DOHH2 (cell line): ENCODE results near the gene CNTNAP2.
"Not testable (repeated sequence)": the region's sequence is repeated elsewhere in the genome, so short reads cannot be mapped to it uniquely, and the experiment has no call there.

ENCODE experiments used
- H3F3A ChIP-seq: fragments of 200-600 bp; sonication (generic), shearing (Covaris generic); 2 replicates; pipeline ENCODE4 v1.6.0; 2016; ENCODE audit warnings: antibody characterized with exemption, mild to moderate bottlenecking; ENCODE audit not compliant: control insufficient read depth, insufficient read depth
- H3K27ac ChIP-seq: fragments of 200-600 bp; sonication (generic); 2 replicates; pipeline ENCODE4 v1.5.1; 2014; ENCODE audit warnings: low read depth, mild to moderate bottlenecking, low read length, moderate library complexity
- H3K27me3 ChIP-seq: fragments of 200-600 bp; sonication (generic); 2 replicates; pipeline ENCODE4 v1.6.1; 2014; ENCODE audit warnings: mild to moderate bottlenecking, low read length, mixed read lengths; ENCODE audit not compliant: control insufficient read depth
- H3K36me3 ChIP-seq: fragments of 200-600 bp; sonication (generic); 2 replicates; pipeline ENCODE4 v1.6.1; 2014; ENCODE audit warnings: mild to moderate bottlenecking, low read length, moderate library complexity, mixed read lengths; ENCODE audit not compliant: control insufficient read depth
- H3K4me1 ChIP-seq: fragments of 200-600 bp; sonication (generic); 2 replicates; pipeline ENCODE4 v1.6.1; 2014; ENCODE audit warnings: mild to moderate bottlenecking, low read length, mixed read lengths; ENCODE audit not compliant: control insufficient read depth
- H3K4me2 ChIP-seq: fragments of 200-600 bp; sonication (generic); 2 replicates; pipeline ENCODE4 v1.6.0; 2014; ENCODE audit warnings: mild to moderate bottlenecking, low read length, moderate library complexity
- H3K4me3 ChIP-seq: fragments of 200-600 bp; sonication (generic); 2 replicates; pipeline ENCODE4 v1.5.1; 2014; ENCODE audit warnings: mild to moderate bottlenecking, low read length, mixed read lengths
- H3K79me2 ChIP-seq: fragments of 200-600 bp; sonication (generic); 2 replicates; pipeline ENCODE4 v1.6.1; 2014; ENCODE audit warnings: mild to moderate bottlenecking, low read length, mixed read lengths; ENCODE audit not compliant: control insufficient read depth
- H3K9me2 ChIP-seq: fragments of 200-600 bp; sonication (generic); replicated peaks from 2 replicates; pipeline ENCODE4 v1.6.1; 2014; ENCODE audit warnings: mild to moderate bottlenecking, low read length, mixed read lengths; ENCODE audit not compliant: control insufficient read depth
- H3K9me3 ChIP-seq: fragments of 200-600 bp; sonication (generic); 2 replicates; pipeline ENCODE4 v1.6.1; 2014; ENCODE audit warnings: antibody characterized with exemption, low read length, mixed read lengths; ENCODE audit not compliant: control insufficient read depth, insufficient read depth
- H4K20me1 ChIP-seq: fragments of 200-600 bp; sonication (generic); 2 replicates; pipeline ENCODE4 v1.6.0; 2014; ENCODE audit warnings: low read depth, mild to moderate bottlenecking, antibody characterized with exemption, low read length, moderate library complexity; ENCODE audit not compliant: control insufficient read depth, insufficient read depth
- EZH2phosphoT487 ChIP-seq: fragments of 200-600 bp; sonication (generic); IDR thresholded peaks from 2 replicates; pipeline ENCODE4 v1.6.1; 2017; ENCODE audit warnings: borderline replicate concordance, mild to moderate bottlenecking, antibody characterized with exemption, low read length, moderate library complexity, mixed read lengths
- TF ChIP-seq, protein P1 (sequence below): fragments of 200-600 bp; sonication (generic); IDR thresholded peaks from one replicate; pipeline ENCODE4 v1.5.1; 2014; ENCODE audit warnings: antibody characterized with exemption, mild to moderate bottlenecking, low read depth, low read length; ENCODE audit not compliant: poor library complexity, severe bottlenecking

CNTNAP2 gene

DNA sequence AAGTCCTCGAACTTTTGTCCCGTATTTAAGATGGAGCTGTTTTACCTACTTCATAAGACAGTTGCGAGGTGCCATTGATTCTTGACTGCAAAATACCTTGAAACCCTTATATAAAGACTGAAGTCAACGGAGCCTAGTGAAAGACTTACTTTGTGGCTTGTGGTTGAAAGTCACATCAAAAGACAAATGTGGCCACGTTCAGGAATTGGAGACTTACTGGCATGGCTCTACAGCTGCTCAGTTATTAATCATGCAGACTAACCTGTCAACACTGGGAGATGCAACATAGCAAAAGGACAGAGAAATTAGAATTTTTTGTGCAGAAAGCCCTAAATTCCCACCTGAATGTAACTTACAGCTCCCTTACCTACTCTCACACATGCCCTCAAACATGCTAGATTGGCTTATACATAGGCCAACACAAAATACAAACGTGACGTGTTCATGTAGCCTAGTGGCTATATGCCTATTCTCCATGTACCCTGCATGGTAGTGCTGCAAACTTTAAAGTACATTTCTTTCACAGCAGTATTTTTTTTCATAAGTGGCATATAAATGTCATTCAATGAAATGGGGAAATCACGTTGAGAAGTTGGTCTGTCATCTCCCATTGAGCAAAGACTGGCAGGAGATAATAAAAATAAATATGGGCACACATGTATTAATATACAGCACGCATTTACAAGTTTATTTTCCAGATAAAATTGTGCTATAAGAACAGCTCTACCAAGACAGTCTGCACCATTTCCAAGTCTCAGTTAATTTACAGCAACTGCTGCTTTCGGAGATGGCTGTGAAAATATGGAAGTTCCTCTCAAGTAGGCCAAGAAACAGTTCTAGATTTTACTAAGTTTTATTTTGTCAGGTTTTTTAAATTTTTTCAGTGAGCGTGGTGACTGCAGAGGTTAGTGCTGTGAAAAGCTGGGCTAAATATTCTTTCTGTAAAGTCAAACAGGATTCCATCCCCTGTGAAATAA lies 2303.5 kb downstream of the CNTNAP2 start:
- Histone ChIP-seq H3F3A (no peaks in the 10 kb centered on the region), H3K27ac (no peak overlapping the region), H3K9me2 (no peaks in the 10 kb centered on the region), H3K9me3 (peaks cover 4% of the 10 kb centered on the region), H3K4me1 (no peaks in the 10 kb centered on the region), H3K4me2 (no peak overlapping the region), H3K4me3 (no peak overlapping the region), H4K20me1 (no peaks in the 10 kb centered on the region), H3K27me3 (peaks cover 9% of the 10 kb centered on the region), H3K79me2 (no peaks in the 10 kb centered on the region), H3K36me3 (no peaks in the 10 kb centered on the region)
- TF ChIP-seq, protein P1, sequence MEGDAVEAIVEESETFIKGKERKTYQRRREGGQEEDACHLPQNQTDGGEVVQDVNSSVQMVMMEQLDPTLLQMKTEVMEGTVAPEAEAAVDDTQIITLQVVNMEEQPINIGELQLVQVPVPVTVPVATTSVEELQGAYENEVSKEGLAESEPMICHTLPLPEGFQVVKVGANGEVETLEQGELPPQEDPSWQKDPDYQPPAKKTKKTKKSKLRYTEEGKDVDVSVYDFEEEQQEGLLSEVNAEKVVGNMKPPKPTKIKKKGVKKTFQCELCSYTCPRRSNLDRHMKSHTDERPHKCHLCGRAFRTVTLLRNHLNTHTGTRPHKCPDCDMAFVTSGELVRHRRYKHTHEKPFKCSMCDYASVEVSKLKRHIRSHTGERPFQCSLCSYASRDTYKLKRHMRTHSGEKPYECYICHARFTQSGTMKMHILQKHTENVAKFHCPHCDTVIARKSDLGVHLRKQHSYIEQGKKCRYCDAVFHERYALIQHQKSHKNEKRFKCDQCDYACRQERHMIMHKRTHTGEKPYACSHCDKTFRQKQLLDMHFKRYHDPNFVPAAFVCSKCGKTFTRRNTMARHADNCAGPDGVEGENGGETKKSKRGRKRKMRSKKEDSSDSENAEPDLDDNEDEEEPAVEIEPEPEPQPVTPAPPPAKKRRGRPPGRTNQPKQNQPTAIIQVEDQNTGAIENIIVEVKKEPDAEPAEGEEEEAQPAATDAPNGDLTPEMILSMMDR = no peak
- no peak for TF ChIP-seq EZH2phosphoT487

DNA sequence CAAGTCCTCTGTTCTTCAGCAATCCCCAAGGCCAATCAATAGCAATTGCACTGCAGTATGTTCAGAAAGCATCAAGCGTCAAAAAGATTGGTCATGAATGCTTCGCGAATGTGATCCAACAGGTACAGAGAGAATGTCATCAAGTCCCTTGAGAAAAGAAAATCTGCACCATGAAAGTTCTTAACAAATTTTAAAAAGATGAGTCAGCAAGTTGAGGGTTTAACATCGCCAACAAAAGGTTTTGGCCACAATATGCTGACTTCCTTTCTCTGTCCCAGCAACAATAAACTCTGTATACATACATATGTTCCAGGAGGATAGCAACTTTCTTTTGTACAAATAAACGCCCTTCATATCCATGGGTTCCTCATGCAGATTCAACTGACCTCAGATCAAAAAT lies 2305.4 kb downstream of the CNTNAP2 start:
- H3K9me2 ChIP-seq = no peaks in the 10 kb centered on the region
- H3K27ac ChIP-seq = no peak overlapping the region
- no peaks in the 10 kb centered on the region for H4K20me1 ChIP-seq
- H3K9me3 ChIP-seq = peaks cover 4% of the 10 kb centered on the region
- TF ChIP-seq EZH2phosphoT487 = no peak
- TF ChIP-seq, protein P1 = no peak
- H3F3A ChIP-seq = no peaks in the 10 kb centered on the region
- H3K4me2 ChIP-seq = no peak overlapping the region
- no peaks in the 10 kb centered on the region for H3K79me2 ChIP-seq
- H3K4me1 ChIP-seq = no peaks in the 10 kb centered on the region
- no peak overlapping the region for H3K4me3 ChIP-seq
- H3K27me3 ChIP-seq = peaks cover 5% of the 10 kb centered on the region
- H3K36me3 ChIP-seq = no peaks in the 10 kb centered on the region

- not testable (repeated sequence) for H3K79me2 ChIP-seq, H3K4me3 ChIP-seq, H3K27me3 ChIP-seq, H3K36me3 ChIP-seq, H3K27ac ChIP-seq, H3K4me1 ChIP-seq, H3K4me2 ChIP-seq, H3K9me3 ChIP-seq, H3K9me2 ChIP-seq, H4K20me1 ChIP-seq, H3F3A ChIP-seq
Observed at GRCh38 chr7:148426393-148426792, 2309.8 kb downstream of the CNTNAP2 start.

- not testable (repeated sequence) for H3K9me3 ChIP-seq, H3K36me3 ChIP-seq, H4K20me1 ChIP-seq, H3K9me2 ChIP-seq, H3K79me2 ChIP-seq, H3K27ac ChIP-seq, H3F3A ChIP-seq, H3K4me1 ChIP-seq, H3K4me3 ChIP-seq, H3K4me2 ChIP-seq, H3K27me3 ChIP-seq
Observed at GRCh38 chr7:148430690-148431089, 2314.1 kb downstream of the CNTNAP2 start.
